ENCODE results near the gene FBXL7.

DNA sequence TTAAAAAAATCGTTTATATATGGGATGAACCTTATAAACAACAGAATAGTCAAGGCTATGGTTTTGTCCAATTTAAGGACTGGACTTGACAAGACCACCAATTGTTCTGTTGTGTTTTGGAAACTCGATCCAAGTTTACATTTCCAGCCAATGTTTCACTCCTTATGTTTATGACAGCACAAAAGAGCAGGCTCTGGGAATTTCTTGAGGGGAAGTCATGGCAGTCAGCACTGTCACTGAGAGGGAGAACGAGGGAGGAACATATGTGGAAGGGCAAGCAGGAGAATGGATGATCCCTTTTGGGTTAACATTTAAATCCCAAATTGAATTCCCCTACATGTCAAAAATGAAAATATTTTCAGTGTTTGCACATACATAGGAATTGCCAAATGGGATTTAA lies 387.1 kb downstream of the FBXL7 start:
- TF ChIP-seq CTCF (IDR thresholded peaks at IDR 0.05) (no peak), POLR2A (IDR thresholded peaks at IDR 0.05) (no peak)

Data from lower leg skin (tissue), 3 donors.